Measurements from ENCODE around the gene SYNGR2. TPM values are rescaled to one million over a fixed set of nuclear protein-coding genes. Genes with fewer than 3 reads are reported as not detected.

Gene SYNGR2
- total and polyA plus RNA-seq, 12 donors, result 92.8 to 200 (median 116) TPM

DNA sequence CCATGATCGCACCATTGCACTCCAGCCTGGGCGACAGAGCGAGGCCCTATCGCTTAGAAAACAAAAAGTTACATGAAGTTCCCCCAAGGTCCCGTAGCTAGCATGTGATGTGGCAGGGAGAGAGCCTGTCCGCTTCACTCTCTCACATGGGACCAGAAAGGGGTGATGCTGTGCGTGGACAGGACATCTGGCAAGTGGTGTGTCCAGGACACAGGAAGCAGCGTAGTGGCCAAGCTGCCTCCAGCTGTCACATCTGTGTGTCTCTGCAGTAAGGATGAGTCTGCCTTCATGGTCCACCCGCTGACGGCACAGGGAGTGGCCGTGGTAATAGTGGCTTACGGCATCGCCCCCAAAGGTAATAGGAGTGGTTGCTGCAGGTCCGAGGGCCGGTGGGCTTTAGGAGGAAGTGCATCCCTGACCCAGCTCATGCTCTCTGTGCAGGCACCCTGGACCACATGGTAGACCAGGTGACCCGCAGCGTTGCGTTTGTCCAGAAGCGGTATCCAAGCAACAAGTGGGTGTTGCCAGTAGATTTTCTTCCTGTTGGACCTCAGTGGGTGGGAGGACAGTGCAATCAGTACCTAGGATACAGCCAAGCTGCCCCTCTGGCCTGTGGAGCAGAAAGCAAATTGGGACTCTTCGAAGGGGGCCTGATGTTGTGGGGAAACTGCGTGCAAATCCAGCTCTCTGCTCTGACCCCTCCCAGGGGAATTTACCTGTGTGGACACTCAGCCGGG is 36.2 kb downstream of the SYNGR2 start:
- TF ChIP-seq, protein P1, sequence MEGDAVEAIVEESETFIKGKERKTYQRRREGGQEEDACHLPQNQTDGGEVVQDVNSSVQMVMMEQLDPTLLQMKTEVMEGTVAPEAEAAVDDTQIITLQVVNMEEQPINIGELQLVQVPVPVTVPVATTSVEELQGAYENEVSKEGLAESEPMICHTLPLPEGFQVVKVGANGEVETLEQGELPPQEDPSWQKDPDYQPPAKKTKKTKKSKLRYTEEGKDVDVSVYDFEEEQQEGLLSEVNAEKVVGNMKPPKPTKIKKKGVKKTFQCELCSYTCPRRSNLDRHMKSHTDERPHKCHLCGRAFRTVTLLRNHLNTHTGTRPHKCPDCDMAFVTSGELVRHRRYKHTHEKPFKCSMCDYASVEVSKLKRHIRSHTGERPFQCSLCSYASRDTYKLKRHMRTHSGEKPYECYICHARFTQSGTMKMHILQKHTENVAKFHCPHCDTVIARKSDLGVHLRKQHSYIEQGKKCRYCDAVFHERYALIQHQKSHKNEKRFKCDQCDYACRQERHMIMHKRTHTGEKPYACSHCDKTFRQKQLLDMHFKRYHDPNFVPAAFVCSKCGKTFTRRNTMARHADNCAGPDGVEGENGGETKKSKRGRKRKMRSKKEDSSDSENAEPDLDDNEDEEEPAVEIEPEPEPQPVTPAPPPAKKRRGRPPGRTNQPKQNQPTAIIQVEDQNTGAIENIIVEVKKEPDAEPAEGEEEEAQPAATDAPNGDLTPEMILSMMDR (IDR thresholded peaks at IDR 0.05), result no peak
- Histone ChIP-seq H3K4me3 (no peak overlapping the region), H3K27ac (no peak overlapping the region), H3K27me3 (no peaks in the 10 kb centered on the region), H3K36me3 (peaks cover 0 to 43% (median 0%) of the 10 kb centered on the region in 9 donors), H3K4me1 (peaks cover 0 to 10% (median 0%) of the 10 kb centered on the region in 9 donors), H3K9me3 (no peaks in the 10 kb centered on the region)
- DNase-seq (no peak), ATAC-seq (peak in 2 of 8 donors; percentile 9 to 12)
- WGBS, 2 donors, result 91 to 92% methylated on average over 22 of the region's 22 CpGs
- intact Hi-C loops (cut with DNase I), result no loop called here

DNA sequence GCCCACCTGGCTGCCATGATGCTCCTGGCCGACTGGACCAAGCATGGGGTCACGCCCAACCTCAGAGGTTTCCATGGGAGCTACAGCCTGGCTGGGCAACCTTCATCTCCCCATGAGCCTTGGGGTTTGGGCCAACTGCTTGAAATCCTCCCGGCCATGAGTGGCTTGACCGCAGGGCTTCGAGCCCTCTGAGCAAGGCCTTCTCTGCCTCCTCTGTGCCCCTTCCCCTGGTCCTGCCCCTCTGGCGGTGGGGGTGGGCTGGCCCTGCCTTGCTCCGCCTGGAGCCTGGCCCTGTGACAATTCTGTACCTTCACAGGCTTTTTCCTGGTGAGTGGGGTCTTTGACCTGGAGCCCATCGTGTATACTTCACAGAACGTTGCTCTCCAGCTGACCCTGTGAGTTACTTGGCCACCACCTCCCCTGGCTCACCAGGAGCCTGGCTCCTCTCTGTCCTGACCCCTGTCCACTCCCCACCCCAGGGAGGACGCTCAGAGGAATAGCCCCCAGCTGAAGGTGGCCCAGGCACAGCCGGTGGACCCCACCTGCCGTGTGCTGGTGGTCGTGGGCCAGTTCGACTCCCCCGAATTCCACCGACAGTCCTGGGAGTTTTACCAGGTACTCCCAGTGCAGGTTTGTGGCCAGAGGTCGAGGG is 36.9 kb downstream of the SYNGR2 start:
- Histone ChIP-seq H3K4me3 (no peak overlapping the region), H3K27me3 (no peaks in the 10 kb centered on the region), H3K4me1 (peaks cover 0 to 10% (median 0%) of the 10 kb centered on the region in 9 donors), H3K27ac (no peak overlapping the region), H3K9me3 (no peaks in the 10 kb centered on the region), H3K36me3 (peaks cover 0 to 43% (median 0%) of the 10 kb centered on the region in 9 donors)
- TF ChIP-seq, protein P1 (IDR thresholded peaks at IDR 0.05), result no peak
- ATAC-seq (peak in 2 of 8 donors; percentile 15 to 25), DNase-seq (no peak)
- WGBS, 2 donors, result 90 to 93% methylated on average over 17 of the region's 17 CpGs
- intact Hi-C loops (cut with DNase I), result no loop called here

DNA sequence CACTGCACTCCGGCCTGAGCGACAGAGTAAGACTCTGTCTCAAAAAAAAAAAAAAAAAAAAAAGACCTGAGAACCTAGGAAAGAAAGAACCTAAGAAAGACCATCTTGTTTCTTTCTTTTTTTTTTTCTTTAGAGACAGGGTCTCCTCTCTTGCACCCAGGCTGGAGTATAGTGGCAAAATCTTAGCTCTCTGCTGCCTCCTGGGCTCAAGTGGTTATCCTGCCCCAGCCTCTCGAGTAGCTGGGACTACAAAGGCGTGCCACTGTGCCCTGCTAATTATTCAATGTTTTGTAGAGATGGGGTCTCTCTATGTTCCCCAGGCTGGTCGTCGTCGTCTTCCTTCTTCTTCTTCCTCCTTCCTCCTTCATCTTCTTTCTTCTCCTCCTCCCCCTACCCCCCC is 37.9 kb downstream of the SYNGR2 start:
- Histone ChIP-seq H3K9me3 (no peaks in the 10 kb centered on the region), H3K4me3 (no peak overlapping the region), H3K4me1 (peaks cover 0 to 10% (median 0%) of the 10 kb centered on the region in 9 donors), H3K27me3 (no peaks in the 10 kb centered on the region), H3K27ac (peak overlapping the region in 3 of 10 donors; percentile 22 to 51 (median 35)), H3K36me3 (peaks cover 0 to 43% (median 0%) of the 10 kb centered on the region in 9 donors)
- TF ChIP-seq, protein P1 (IDR thresholded peaks at IDR 0.05), result no peak
- intact Hi-C loops (cut with DNase I), result no loop called here
- WGBS, 2 donors, result 74 to 75% methylated on average over 7 of the region's 7 CpGs
- DNase-seq (no peak), ATAC-seq (peak in 1 of 8 donors; percentile 6)

DNA sequence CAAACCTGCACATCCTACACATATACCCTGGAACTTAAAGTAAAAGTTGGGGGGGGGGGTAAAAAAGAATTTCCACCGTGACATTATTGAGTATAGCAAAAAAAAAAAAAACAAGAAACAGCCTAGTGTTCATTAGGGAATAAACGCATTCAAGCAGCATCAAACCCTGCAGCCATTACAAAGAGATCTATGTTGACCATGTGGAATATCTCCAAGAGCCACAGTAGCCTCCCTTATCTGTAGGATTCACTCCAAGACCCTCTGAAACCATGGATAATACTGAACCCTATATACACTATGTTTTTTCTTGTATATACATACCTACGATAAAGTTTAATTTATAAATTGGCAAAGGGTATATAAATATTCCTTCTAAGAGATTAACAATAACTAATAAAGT is 40.1 kb downstream of the SYNGR2 start:
- Histone ChIP-seq H3K27ac (no peak overlapping the region), H3K4me1 (peaks cover 0 to 8% (median 0%) of the 10 kb centered on the region in 9 donors), H3K9me3 (no peaks in the 10 kb centered on the region), H3K4me3 (no peak overlapping the region), H3K36me3 (peaks cover 0 to 26% (median 0%) of the 10 kb centered on the region in 9 donors), H3K27me3 (no peaks in the 10 kb centered on the region)
- ATAC-seq, result no peak
- intact Hi-C loops (cut with DNase I), result no loop called here
- TF ChIP-seq, protein P1 (IDR thresholded peaks at IDR 0.05), result no peak
- no peak for DNase-seq
- WGBS, 2 donors, result 83 to 85% methylated on average over 3 of the region's 3 CpGs
